Epithelial cell of prostate (primary cell): ENCODE measurements around the gene ANKRD44.

Experiments
- DNase-seq: peaks from one replicate; pipeline ENCODE4 v3.0.0-alpha.2; 2011; ENCODE audit warnings: low read depth, low spot score
- H3K27ac ChIP-seq: fragments of 450-650 bp; 2 replicates; pipeline ENCODE4 v1.5.1; 2017; ENCODE audit warnings: mild to moderate bottlenecking

Gene ANKRD44

DNA sequence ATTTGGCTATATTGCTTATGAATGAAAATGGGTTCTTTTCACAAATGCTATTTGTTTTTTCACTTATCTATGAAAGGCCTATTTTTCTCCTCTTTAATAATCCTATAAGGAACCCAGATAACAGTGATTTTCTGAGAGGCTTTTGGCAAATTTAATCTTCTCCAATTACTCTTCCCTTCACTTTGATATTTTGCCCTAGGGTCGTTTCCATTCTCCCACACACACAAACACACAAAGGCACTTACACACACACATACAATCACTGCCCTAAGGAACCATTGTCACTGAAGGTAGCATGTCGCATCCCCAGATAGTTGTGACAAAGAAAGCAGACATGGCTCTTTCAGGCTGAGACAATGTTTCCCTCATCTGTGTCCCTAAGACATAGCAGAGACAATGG lies 213.9 kb downstream of the ANKRD44 start:
- no peak overlapping the region for H3K27ac ChIP-seq
- no peak for DNase-seq

DNA sequence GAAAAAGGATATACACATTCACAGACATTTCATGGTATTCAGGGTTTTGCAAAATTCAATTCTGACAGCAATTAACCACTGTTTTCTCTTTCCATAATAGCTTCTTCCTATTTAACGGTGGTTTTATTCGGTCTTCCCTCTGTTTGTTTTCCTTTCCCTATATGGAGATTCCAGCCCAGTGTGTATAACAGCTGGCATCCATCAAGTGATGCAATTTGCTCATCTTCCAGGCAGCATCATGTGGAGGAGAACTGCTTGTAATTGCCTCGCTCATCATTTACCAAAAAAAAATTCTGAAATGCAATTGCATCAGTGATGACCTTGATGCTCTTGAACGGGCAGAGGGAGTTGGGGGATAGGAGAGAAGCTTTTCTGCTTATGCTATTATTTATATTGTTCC lies 218.1 kb downstream of the ANKRD44 start:
- no peak for DNase-seq
- H3K27ac ChIP-seq: no peak overlapping the region

DNA sequence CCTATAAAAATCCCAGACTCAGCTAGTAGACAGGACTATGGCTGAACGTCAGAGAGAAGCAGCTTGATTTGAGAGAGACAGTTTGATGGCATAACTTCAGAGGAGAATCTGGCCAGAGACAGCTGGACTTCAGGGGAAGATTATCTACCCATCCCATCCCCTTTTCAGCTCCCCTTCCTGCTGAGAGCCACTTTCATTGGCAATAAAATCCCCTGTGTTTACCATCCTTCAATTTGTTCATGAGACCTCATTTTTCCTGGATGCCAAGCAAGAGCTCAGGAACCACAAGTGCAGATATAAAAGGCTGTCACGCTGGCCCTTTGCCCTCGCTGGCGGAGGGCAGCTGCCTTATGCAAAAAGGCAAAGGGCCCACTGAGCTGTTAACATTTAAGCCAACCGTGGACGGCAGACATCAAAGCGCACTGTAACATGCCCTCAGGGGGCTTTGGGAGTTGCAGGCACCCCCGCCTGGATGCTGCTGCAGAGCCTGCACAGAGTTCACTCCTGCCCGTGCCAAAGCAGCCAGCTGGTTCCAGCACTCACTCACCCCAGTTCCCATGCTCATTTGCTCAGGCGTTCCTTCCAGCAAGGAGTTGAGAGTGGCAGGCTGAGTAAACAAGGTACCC lies 219.7 kb downstream of the ANKRD44 start:
- no peak for DNase-seq
- no peak overlapping the region for H3K27ac ChIP-seq

DNA sequence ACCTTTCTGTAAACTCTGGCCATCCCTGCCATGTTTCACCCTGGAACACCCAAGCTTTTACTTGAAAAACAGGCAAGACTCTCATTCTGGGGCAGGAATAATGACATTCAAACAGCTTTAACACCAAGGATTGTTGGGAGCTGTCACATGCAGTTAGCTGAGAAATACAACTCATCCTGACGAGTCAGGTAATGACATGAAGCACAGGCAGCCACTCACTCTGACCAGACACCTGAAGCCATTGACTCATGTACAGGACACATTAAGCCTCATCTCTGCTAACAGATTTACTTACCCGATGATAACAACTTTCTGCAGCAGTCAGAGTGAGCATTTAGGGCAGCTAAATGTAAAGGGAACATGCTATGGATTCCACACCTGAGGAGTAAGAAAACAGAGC lies 220.9 kb downstream of the ANKRD44 start:
- H3K27ac ChIP-seq: no peak overlapping the region
- peak; percentile 18 for DNase-seq

DNA sequence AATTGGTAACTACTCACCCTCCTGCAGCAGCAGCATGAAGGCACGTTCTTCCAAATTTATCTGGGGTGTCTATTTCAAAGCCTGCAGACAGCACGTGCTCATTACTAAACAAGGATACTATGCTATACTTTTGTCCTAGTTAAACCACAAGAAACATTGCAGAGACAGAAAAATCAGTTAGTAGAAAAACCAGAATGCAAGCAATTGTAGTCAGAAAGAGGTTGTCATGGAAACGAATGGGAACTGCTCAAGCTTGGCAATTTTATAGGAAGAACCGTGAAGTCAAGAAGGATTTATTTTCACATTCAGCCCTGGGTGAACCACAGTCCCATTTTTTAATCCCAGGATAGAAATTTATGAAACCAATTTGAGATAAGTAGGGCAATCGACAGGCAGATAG lies 221.9 kb downstream of the ANKRD44 start:
- H3K27ac ChIP-seq: no peak overlapping the region
- DNase-seq: no peak

DNA sequence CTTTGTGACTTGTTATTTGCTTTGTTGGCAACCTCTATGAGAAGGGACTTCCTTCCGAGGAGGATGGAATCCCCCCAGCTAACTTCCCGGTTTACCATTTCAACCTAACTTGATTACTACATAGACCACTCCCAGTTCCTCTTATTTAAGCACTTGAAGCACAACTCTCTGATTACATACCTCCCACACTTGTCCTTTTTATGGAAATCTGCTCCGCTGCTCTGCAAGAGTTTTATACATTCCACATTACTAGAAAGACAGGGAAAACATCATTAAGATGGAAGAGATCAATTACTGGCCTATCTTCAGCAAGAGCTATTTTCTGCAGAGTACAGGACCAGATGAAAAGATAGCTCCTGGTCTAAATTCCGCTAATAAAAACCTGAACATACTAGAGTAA lies 224.1 kb downstream of the ANKRD44 start:
- no peak overlapping the region for H3K27ac ChIP-seq
- DNase-seq: no peak

DNA sequence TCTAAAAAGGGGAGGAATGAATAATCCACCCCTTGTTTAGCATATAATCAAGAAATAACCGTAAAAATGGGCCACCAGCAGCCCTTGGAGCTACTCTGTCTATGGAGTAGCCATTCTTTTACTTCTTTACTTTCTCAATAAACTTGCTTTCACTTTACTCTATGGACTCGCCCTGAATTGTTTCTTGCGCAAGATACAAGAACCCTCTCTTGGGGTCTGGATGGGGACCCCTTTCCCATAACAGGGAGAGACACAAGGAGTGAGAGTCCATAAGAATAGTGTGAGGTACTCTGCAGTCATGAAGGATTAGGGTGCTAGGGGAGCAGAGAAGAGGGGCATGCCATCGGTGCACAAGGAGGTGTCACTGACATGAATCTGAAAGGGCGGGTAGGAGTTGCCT lies 224.9 kb downstream of the ANKRD44 start:
- DNase-seq: no peak
- H3K27ac ChIP-seq: no peak overlapping the region

DNA sequence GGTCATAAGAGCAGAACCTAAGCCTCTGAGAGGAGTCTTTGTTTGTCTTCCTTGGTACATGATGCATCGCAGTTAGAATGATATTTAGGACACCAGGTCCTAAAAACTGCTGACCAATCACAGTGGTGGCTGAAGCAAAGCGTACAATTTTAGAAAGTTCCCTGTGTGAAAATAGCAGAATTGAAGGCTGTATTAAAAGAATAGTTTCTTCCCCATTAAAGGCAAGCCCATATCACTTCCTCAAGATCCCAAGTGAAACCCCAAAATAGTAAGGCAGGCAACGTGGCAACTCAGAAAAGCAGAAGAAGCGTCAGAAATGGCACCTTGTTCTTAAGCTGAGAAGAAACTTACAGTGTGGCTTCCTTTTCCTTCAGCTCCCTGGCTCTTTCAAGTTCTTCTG lies 229.3 kb downstream of the ANKRD44 start:
- no peak overlapping the region for H3K27ac ChIP-seq
- no peak for DNase-seq

DNA sequence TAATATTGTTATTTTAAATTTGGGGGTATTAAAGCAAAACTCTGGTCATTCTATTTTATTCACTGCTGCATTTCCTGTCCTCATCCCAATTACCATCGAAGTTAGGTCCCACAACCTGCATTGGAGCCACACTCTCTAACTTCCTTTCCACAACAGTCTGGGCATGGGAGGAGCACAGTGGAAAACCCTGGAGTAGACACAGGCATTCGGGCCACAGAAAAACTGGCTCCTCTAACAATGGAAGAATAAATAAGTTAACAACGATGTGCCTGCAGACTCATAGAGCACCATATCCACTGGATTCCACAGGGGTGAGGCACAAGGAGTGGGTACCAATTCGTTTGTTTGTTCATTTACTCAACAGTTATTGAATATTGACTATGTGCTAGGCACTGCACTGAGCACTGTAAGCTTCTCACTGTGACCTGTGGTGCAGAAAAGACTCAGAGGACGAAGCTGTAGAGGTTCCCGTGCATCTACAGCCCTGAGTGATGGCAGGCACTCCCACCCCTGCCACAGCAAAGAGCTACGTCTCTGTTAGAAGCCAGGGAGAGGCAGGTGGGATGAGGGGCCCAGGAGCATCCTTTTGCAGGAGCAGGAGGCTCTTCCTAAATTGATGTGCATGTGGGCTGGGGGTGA lies 229.9 kb downstream of the ANKRD44 start:
- H3K27ac ChIP-seq: no peak overlapping the region
- DNase-seq: no peak

DNA sequence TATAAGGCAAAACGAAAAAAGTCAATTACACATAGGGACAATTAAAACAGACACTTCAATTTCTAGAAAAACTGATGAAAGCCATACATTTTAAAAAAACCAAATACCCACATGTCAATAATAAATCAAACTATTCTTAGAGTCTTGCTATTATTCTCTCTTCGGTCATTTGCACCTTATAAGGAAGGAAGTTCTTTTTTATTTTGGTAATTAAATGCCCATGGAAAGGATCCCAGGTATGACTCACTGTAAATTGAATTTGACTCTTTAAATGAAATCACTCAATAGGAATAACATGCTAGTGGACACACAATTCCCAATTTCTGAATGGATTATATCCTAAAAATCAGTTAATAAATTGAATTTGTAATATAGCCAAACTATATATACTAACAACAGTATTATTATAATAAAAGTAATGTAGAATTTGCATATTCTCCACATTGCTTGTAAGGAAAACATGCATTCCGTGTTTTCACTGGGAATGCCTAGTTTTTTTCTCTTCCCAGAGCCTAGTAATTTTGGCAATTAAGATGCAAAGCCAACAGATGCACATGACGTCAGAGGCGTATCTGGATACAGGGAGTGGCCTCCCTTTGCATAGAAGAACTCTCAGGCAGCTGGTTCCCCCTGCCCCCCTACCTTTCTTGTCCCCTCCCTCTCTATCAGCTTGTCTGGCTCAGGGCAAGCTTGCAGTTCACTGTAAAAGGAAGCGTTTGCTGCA lies 230.6 kb downstream of the ANKRD44 start:
- no peak overlapping the region for H3K27ac ChIP-seq
- DNase-seq: no peak

DNA sequence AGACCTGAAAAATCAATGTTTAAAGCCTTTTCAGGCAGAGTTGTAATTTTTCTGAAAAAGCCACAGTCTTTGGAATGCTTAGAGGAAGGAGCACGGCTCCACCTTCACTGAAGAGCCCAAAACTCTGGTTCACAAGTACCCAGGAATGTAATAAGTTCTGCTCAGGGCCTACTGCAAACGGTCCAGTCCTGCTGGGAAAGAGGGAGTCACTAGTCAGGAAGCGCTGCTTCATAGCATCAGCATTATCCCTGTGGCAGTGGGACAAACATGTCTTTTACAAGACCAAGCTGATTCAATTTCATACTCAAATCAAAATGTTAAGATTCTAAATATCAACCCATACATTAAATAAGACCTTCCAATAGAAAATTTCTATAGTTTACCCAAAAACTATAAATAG lies 231.2 kb downstream of the ANKRD44 start:
- no peak for DNase-seq

DNA sequence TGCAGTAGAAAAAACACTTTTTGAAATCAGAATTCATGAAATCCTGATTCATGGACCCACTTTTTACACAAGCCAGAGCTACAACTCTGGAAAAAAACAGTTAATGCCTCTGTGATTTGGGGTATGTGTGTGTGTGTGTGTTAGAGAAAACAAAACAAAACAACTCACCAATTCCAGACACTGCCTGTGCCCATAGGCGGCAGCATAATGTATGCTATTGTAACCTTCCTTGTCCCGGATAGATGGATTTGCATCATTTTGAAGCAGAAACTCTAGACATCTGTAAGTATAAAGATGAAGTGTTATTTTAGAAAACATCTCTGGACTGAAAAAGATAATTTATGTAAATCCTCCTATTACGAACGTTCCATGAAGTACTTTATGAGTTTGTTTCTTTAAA lies 232.0 kb downstream of the ANKRD44 start:
- H3K27ac ChIP-seq: no peak overlapping the region
- no peak for DNase-seq

More for the DNA sequence above, 231.2 kb downstream of the ANKRD44 start:
- no peak overlapping the region for H3K27ac ChIP-seq

DNA sequence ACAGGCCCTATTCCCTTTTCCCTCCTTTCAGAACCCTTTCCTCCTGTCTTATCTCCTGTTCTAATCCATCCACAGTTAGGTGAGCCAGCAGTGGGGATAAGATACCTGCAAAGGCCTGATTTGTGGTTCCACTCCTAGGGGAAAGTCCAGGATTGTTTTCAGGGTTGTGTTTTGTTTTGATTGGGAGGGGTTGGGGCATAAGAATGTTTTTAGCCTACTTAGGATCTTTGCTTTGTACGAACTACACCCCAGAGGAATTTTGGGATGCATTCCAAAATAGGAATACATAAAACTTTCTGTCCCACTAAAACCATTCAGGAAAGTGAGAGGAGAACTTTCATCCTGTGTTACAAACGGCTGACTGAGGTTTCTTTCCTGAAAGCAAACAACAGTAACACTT lies 233.2 kb downstream of the ANKRD44 start:
- H3K27ac ChIP-seq: no peak overlapping the region
- no peak for DNase-seq

DNA sequence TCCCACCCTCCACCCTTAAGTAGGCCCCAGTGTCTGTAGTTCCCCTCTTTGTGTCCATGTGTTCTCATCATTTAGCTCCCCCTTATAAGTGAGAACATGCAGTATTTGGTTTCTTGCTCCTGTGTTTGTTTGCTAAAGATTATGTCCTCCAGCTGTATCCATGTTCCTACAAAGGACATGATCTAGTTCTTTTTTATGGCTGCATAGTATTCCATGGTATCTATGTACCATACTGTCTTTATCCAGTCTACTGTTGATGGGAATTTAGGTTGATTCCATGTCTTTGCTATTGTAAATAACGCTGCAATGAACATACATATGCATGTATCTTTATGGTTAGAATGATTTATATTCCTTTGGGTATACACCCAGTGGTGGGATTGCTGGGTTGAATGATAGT lies 233.9 kb downstream of the ANKRD44 start:
- H3K27ac ChIP-seq: no peak overlapping the region
- DNase-seq: no peak

DNA sequence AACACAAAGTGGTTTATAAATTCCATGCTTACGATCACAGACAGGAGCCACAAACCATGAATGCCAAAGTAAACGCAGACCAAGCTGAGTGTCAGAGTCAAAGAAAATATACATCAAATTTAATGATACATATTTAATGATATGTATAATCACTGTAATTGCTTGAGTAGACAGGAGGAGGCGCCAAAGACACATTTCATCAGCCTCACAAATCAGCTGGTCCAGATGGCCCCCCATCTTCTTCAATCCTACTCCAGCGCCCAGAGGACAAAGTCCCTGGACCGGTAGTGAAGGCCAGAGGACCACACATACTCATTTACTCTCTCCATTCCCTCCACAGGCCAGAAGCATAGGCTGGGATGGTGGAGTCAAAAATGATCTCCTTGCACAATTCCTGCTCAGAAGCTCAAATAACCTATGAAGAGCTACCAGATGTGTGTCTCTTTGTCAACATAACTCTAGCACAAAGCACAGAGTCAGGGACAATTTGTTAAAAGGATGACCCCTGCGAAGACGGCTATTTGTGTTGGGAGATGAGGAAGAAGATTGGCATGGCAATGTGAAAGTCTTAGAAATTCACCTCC lies 234.7 kb downstream of the ANKRD44 start:
- DNase-seq: no peak
- H3K27ac ChIP-seq: no peak overlapping the region

DNA sequence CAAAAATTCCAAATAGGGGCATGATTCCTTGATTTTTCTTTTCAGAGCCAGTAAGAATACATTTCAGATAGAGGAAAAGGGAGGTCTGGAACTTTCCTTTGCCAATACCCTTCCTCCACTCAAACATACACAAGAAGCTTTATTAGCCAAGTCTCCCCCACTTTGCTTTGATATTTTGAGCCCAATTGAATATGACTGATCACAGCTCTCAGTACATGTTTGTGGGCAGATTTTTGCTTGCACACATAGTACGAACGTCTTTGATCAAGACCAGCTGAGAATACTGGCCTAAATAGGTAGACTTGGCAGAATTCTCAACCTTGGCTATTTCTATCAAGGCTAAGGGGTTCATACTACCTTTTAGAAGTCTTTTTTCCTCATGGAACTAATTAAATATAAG lies 235.3 kb downstream of the ANKRD44 start:
- no peak for DNase-seq
- no peak overlapping the region for H3K27ac ChIP-seq

DNA sequence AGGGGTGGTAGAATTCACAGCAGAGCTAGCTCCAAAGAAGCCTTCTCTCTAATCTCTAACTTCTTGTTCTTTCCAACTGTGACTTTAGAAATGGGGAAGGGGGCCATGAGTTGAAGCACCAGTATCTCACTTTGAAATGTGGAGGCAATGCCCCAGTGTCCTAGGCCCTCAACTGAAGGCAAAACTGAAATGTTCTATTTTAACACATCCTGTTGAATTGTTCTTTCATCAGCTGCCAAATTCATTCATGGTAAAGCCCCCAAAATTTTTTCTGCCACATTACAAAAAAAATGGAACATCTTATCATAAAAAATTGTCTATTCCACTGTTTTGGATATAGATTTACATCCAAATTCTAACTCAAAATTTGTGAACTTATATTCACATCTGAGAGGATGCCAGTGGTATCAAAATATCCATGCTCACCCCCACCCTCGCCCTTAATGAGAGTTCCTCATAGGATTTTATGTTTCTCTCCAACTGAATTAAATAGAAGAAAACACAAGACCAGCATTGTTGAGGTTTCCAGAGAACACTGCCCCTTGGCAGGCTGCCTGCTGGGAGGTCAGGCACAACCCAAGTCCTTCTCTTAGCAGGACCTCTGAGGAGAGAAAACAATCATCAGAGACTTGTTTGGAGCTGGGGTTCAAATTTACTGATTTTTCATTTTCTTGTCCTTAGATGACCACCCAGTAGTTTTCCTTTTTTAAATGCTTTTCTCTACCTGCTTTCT lies 236.7 kb downstream of the ANKRD44 start:
- H3K27ac ChIP-seq: no peak overlapping the region
- no peak for DNase-seq

DNA sequence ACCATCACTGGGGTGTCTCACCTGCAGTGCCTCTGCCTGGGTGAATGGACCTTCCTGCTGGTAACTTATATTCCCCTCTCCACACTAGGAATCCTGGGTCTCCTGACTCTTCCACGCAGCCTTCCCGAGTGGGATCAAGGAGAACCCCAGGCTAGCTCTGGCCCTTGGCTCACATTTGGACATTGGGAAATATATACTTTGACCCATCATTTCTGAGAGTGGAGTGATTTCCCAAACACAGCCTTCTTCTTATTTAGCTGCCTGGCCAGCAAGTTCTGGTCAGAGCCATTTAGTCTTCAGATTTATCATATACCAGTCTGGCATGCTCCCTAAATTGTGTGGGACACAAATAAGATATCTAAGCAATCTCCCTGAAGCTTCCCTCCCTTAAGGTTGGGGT lies 237.3 kb downstream of the ANKRD44 start:
- no peak for DNase-seq
- H3K27ac ChIP-seq: no peak overlapping the region

DNA sequence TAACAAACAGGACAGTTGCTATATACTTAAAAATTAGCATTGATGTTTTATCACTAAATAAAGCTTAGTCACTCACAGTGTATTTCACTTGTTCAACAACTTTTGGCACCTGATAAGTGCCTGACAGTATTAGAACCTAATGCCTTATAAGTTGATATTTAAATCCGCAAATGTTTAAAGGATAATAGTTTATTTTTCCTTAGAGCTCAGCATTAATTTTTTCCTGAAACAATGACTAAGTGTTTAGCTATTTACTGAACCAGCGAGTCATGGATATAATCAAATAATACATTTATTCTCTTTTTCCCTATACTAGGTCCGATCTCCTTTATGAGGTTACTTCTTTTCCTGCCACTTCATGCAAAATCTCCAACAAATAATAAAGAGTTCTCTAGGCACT lies 238.0 kb downstream of the ANKRD44 start:
- no peak overlapping the region for H3K27ac ChIP-seq
- DNase-seq: no peak

DNA sequence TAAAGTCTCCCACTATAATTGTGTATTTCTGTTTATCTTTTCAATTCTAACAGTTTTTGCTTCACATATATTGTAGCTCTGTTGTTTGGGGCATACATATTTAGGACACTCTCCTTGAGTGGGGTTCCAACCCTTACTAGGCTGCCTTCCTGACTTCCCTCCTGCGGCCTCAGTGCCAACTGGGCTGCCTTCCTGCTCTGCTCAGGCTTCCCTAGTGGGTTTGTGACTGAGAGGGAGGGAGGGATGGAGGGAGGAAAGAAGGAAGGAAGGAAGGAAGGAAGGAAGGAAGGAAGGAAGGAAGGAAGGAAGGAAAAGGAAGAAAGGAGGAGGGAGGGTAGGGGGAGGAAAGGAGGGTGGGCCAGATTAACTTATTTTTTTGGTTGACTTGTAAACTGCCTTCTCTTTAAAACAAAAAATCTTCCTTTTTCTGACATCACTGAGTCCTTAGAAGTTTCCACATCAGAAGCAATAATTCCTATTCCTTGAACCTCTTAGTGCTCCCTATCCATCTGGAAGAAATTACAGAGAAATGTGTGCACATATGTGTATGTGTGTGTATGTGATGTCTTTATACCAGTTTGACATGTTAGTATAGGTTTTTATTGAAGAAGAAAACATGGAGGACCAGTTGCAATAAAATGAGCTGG lies 238.7 kb downstream of the ANKRD44 start:
- no peak for DNase-seq

More for the DNA sequence above, 238.7 kb downstream of the ANKRD44 start:
- H3K27ac ChIP-seq: no peak overlapping the region
